HepG2 (cell line): ENCODE results near the gene TBC1D5. TPM values are rescaled to one million over a fixed set of nuclear protein-coding genes. Genes with fewer than 3 reads are reported as not detected.

Experiments used
- FOXA3 ChIP-seq: IDR thresholded peaks from 2 replicates; pipeline ENCODE4 v1.6.1; 2016; ENCODE audit warnings: missing genetic modification reagents, missing compliant biosample characterization
- GATAD1 ChIP-seq: IDR thresholded peaks from 2 replicates; pipeline ENCODE4 v1.6.1; 2016; ENCODE audit warnings: missing genetic modification reagents, missing compliant biosample characterization
- GATAD2A ChIP-seq: IDR thresholded peaks from 2 replicates; pipeline ENCODE4 v1.6.1; 2016
- HIVEP1 ChIP-seq: sonication (generic); formaldehyde crosslinking; IDR thresholded peaks from 2 replicates; pipeline ENCODE4 v1.4.0; 2020; ENCODE audit warnings: mild to moderate bottlenecking, missing genetic modification reagents
- MIER3 ChIP-seq: IDR thresholded peaks from 2 replicates; pipeline ENCODE4 v1.6.1; 2016; ENCODE audit warnings: missing compliant biosample characterization, borderline replicate concordance
- NFE2 ChIP-seq: sonication (generic); formaldehyde crosslinking; IDR thresholded peaks from 2 replicates; pipeline ENCODE4 v1.4.0; 2020; ENCODE audit warnings: missing genetic modification reagents
- PAF1 ChIP-seq: IDR thresholded peaks from 2 replicates; pipeline ENCODE4 v1.6.1; 2016; ENCODE audit warnings: missing genetic modification reagents, missing compliant biosample characterization
- RAD21 ChIP-seq: fragments of 450-650 bp; formaldehyde crosslinking; IDR thresholded peaks from 2 replicates; pipeline ENCODE4 v1.5.0; 2020; ENCODE audit warnings: mild to moderate bottlenecking
- RBM39 ChIP-seq: fragments of 200-400 bp; formaldehyde crosslinking; IDR thresholded peaks from one replicate; pipeline ENCODE4 v1.6.1; 2018; ENCODE audit warnings: antibody characterized with exemption, mild to moderate bottlenecking, low read depth, low read length; ENCODE audit not compliant: poor library complexity, severe bottlenecking
- SMC3 ChIP-seq: IDR thresholded peaks from 2 replicates; pipeline ENCODE4 v1.6.1; 2011; ENCODE audit warnings: low read length, improper control_type of control experiment
- ZNF160 ChIP-seq: sonication (generic); formaldehyde crosslinking; IDR thresholded peaks from 2 replicates; pipeline ENCODE4 v1.8.0; 2022; ENCODE audit warnings: mild to moderate bottlenecking, inconsistent platforms, missing genetic modification reagents
- ZNF292 ChIP-seq: sonication (generic); formaldehyde crosslinking; IDR thresholded peaks from 2 replicates; pipeline ENCODE4 v1.8.1; 2022; ENCODE audit warnings: mild to moderate bottlenecking, low read depth, missing genetic modification reagents, borderline replicate concordance
- ZNF33B ChIP-seq: sonication (generic); formaldehyde crosslinking; IDR thresholded peaks from 2 replicates; pipeline ENCODE4 v1.5.1; 2020; ENCODE audit warnings: mild to moderate bottlenecking, missing genetic modification reagents
- ZNF441 ChIP-seq: sonication (generic); formaldehyde crosslinking; IDR thresholded peaks from 2 replicates; pipeline ENCODE4 v1.7.0; 2021; ENCODE audit warnings: missing genetic modification reagents, borderline replicate concordance
- ZNF577 ChIP-seq: sonication (generic); formaldehyde crosslinking; IDR thresholded peaks from 2 replicates; pipeline ENCODE4 v1.4.0; 2020; ENCODE audit warnings: mild to moderate bottlenecking, low read depth, missing genetic modification reagents, borderline replicate concordance
- ZNF790 ChIP-seq: sonication (generic); formaldehyde crosslinking; IDR thresholded peaks from 2 replicates; pipeline ENCODE4 v1.8.0; 2022; ENCODE audit warnings: missing genetic modification reagents, mild to moderate bottlenecking, borderline replicate concordance
- polyA plus RNA-seq, 8 experiments: library from polyadenylated mRNA; depleted of rRNA in 3 of 8; stranded (reverse) in 7 of 8; unstranded in 1 of 8; fragments of >200 nt; fragmentation: Illumina TruSeq in 4 of 8; extraction: Trizol in 4 of 8; gene quantifications; 2 replicates each; pipeline versions ENCODE4 v1.2.1 to v1.2.3, GENCODE V29; 2011 to 2016; ENCODE audit warnings: low read depth in 4 of 8, missing spikeins in 1 of 8, mixed read lengths in 1 of 8; ENCODE audit not compliant: insufficient read depth in 1 of 8
- total RNA-seq, 5 experiments: library from RNA; depleted of rRNA; stranded (reverse); fragments of >200 nt; fragmentation: Illumina TruSeq; extraction: Trizol; gene quantifications; 2 replicates each; pipeline ENCODE4 v1.2.3, GENCODE V29; 2016; ENCODE audit warnings: low read depth in 1 of 5
- TF ChIP-seq, protein P1 (sequence below): sonication (generic); formaldehyde crosslinking; IDR thresholded peaks from 2 replicates; pipeline ENCODE4 v1.5.0; 2020; ENCODE audit warnings: mild to moderate bottlenecking, missing genetic modification reagents
- TF ChIP-seq, protein P2 (sequence below): sonication (generic); formaldehyde crosslinking; IDR thresholded peaks from 2 replicates; pipeline ENCODE4 v1.5.0; 2020; ENCODE audit warnings: mild to moderate bottlenecking, missing genetic modification reagents, moderate library complexity
- TF ChIP-seq, protein P3 (sequence below): sonication (generic); formaldehyde crosslinking; IDR thresholded peaks from 2 replicates; pipeline ENCODE4 v1.4.0; 2020; ENCODE audit warnings: missing genetic modification reagents
- TF ChIP-seq, protein P4 (sequence below): IDR thresholded peaks from 2 replicates; pipeline ENCODE4 v1.6.1; 2018; ENCODE audit warnings: missing genetic modification reagents
- TF ChIP-seq, protein P5 (sequence below): IDR thresholded peaks from 2 replicates; pipeline ENCODE4 v1.4.0; 2020; ENCODE audit warnings: mild to moderate bottlenecking, missing genetic modification reagents

Gene TBC1D5
- total and polyA plus RNA-seq, 2 of the 13 experiments (the other 11 are each of a cell fraction or from before 2014, with no cell fraction given) = 19.2 to 33.3 TPM

DNA sequence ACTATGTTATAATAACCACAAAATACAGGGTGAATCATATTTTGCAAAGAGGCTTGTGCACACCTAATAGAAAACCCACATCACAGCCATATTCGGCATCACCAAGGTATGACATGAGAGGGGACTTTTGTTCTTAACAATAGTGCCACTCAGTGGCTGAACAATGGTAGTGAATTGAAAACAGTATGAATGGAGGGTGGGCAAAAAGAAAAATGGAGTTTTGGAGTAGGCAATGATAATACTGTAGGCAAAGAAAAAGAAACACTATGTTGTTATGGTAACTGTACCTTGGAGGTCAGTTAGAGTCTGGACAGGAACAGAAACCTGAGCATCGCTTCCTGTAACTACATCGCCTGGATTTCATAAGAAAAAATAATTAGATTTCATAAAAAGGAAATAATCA is 509.0 kb downstream of the TBC1D5 start (continued):
- TF ChIP-seq, protein P1, sequence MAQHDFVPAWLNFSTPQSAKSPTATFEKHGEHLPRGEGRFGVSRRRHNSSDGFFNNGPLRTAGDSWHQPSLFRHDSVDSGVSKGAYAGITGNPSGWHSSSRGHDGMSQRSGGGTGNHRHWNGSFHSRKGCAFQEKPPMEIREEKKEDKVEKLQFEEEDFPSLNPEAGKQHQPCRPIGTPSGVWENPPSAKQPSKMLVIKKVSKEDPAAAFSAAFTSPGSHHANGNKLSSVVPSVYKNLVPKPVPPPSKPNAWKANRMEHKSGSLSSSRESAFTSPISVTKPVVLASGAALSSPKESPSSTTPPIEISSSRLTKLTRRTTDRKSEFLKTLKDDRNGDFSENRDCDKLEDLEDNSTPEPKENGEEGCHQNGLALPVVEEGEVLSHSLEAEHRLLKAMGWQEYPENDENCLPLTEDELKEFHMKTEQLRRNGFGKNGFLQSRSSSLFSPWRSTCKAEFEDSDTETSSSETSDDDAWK (CRISPR knock-in tag) = no peak
- TF ChIP-seq ZNF577 (no peak), FOXA3 (CRISPR knock-in tag) (0 out of 2 replicates have a peak, but pooled peaks have one; percentile 28), ZNF292 (CRISPR knock-in tag) (no peak), PAF1 (CRISPR knock-in tag) (no peak), MIER3 (no peak), HIVEP1 (CRISPR knock-in tag) (no peak), ZNF160 (CRISPR knock-in tag) (no peak), RAD21 (CRISPR knock-in tag) (peak; percentile 62), GATAD2A (CRISPR knock-in tag) (0 out of 2 replicates have a peak, but pooled peaks have one; percentile 26), NFE2 (CRISPR knock-in tag) (no peak), SMC3 (peak; percentile 77), GATAD1 (CRISPR knock-in tag) (0 out of 2 replicates have a peak, but pooled peaks have one; percentile 16), ZNF790 (CRISPR knock-in tag) (no peak), RBM39 (no peak), ZNF33B (CRISPR knock-in tag) (no peak), ZNF441 (no peak)
- TF ChIP-seq, protein P2, sequence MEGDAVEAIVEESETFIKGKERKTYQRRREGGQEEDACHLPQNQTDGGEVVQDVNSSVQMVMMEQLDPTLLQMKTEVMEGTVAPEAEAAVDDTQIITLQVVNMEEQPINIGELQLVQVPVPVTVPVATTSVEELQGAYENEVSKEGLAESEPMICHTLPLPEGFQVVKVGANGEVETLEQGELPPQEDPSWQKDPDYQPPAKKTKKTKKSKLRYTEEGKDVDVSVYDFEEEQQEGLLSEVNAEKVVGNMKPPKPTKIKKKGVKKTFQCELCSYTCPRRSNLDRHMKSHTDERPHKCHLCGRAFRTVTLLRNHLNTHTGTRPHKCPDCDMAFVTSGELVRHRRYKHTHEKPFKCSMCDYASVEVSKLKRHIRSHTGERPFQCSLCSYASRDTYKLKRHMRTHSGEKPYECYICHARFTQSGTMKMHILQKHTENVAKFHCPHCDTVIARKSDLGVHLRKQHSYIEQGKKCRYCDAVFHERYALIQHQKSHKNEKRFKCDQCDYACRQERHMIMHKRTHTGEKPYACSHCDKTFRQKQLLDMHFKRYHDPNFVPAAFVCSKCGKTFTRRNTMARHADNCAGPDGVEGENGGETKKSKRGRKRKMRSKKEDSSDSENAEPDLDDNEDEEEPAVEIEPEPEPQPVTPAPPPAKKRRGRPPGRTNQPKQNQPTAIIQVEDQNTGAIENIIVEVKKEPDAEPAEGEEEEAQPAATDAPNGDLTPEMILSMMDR = peak; percentile 80
- TF ChIP-seq, protein P3, sequence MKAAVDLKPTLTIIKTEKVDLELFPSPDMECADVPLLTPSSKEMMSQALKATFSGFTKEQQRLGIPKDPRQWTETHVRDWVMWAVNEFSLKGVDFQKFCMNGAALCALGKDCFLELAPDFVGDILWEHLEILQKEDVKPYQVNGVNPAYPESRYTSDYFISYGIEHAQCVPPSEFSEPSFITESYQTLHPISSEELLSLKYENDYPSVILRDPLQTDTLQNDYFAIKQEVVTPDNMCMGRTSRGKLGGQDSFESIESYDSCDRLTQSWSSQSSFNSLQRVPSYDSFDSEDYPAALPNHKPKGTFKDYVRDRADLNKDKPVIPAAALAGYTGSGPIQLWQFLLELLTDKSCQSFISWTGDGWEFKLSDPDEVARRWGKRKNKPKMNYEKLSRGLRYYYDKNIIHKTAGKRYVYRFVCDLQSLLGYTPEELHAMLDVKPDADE (CRISPR knock-in tag) = no peak
- TF ChIP-seq, protein P4, sequence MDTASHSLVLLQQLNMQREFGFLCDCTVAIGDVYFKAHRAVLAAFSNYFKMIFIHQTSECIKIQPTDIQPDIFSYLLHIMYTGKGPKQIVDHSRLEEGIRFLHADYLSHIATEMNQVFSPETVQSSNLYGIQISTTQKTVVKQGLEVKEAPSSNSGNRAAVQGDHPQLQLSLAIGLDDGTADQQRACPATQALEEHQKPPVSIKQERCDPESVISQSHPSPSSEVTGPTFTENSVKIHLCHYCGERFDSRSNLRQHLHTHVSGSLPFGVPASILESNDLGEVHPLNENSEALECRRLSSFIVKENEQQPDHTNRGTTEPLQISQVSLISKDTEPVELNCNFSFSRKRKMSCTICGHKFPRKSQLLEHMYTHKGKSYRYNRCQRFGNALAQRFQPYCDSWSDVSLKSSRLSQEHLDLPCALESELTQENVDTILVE = no peak
- TF ChIP-seq, protein P5, sequence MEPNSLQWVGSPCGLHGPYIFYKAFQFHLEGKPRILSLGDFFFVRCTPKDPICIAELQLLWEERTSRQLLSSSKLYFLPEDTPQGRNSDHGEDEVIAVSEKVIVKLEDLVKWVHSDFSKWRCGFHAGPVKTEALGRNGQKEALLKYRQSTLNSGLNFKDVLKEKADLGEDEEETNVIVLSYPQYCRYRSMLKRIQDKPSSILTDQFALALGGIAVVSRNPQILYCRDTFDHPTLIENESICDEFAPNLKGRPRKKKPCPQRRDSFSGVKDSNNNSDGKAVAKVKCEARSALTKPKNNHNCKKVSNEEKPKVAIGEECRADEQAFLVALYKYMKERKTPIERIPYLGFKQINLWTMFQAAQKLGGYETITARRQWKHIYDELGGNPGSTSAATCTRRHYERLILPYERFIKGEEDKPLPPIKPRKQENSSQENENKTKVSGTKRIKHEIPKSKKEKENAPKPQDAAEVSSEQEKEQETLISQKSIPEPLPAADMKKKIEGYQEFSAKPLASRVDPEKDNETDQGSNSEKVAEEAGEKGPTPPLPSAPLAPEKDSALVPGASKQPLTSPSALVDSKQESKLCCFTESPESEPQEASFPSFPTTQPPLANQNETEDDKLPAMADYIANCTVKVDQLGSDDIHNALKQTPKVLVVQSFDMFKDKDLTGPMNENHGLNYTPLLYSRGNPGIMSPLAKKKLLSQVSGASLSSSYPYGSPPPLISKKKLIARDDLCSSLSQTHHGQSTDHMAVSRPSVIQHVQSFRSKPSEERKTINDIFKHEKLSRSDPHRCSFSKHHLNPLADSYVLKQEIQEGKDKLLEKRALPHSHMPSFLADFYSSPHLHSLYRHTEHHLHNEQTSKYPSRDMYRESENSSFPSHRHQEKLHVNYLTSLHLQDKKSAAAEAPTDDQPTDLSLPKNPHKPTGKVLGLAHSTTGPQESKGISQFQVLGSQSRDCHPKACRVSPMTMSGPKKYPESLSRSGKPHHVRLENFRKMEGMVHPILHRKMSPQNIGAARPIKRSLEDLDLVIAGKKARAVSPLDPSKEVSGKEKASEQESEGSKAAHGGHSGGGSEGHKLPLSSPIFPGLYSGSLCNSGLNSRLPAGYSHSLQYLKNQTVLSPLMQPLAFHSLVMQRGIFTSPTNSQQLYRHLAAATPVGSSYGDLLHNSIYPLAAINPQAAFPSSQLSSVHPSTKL (CRISPR knock-in tag) = 0 out of 2 replicates have a peak, but pooled peaks have one; percentile 14
